ENCODE results near the gene RNU5D-1. TPM values are rescaled to one million over a fixed set of nuclear protein-coding genes. Genes with fewer than 3 reads are reported as not detected.

RNU5D-1 gene
- total RNA-seq, 1 experiment from 2014 or later = not detected

DNA sequence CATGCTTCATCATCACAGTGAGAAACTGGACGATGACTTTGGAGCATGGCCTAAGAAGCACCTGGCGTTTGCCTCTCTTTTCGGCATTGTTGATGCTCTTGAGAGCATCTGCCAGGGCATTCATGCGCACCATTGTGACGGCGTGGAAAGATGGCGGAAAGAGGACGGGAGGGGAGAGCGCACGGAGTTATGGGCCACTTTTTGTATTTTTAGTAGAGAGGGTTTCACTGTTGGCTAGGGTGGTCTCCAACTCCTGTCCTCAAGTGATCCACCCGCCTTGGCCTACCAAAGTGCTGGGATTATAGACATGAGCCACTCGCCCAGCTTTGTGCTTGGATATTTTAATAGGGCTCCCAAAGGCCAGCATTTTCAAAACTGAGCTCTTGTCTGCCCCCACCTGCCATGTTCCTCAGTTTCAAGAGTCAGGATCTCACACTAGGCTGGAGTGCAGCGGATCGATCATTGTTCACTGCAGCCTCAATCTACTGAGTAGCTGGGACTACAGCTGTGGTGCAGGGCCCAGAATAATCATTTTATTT lies 49.7 kb upstream of the RNU5D-1 start (continued):
- TF ChIP-seq, protein P1, sequence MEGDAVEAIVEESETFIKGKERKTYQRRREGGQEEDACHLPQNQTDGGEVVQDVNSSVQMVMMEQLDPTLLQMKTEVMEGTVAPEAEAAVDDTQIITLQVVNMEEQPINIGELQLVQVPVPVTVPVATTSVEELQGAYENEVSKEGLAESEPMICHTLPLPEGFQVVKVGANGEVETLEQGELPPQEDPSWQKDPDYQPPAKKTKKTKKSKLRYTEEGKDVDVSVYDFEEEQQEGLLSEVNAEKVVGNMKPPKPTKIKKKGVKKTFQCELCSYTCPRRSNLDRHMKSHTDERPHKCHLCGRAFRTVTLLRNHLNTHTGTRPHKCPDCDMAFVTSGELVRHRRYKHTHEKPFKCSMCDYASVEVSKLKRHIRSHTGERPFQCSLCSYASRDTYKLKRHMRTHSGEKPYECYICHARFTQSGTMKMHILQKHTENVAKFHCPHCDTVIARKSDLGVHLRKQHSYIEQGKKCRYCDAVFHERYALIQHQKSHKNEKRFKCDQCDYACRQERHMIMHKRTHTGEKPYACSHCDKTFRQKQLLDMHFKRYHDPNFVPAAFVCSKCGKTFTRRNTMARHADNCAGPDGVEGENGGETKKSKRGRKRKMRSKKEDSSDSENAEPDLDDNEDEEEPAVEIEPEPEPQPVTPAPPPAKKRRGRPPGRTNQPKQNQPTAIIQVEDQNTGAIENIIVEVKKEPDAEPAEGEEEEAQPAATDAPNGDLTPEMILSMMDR (IDR thresholded peaks at IDR 0.05) = no peak
- TF ChIP-seq, protein P2, sequence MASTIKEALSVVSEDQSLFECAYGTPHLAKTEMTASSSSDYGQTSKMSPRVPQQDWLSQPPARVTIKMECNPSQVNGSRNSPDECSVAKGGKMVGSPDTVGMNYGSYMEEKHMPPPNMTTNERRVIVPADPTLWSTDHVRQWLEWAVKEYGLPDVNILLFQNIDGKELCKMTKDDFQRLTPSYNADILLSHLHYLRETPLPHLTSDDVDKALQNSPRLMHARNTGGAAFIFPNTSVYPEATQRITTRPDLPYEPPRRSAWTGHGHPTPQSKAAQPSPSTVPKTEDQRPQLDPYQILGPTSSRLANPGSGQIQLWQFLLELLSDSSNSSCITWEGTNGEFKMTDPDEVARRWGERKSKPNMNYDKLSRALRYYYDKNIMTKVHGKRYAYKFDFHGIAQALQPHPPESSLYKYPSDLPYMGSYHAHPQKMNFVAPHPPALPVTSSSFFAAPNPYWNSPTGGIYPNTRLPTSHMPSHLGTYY (CRISPR knock-in tag; IDR thresholded peaks at IDR 0.05) = peak; percentile 79; the same call in 1 of the 2 replicates
- TF ChIP-seq, protein P3, sequence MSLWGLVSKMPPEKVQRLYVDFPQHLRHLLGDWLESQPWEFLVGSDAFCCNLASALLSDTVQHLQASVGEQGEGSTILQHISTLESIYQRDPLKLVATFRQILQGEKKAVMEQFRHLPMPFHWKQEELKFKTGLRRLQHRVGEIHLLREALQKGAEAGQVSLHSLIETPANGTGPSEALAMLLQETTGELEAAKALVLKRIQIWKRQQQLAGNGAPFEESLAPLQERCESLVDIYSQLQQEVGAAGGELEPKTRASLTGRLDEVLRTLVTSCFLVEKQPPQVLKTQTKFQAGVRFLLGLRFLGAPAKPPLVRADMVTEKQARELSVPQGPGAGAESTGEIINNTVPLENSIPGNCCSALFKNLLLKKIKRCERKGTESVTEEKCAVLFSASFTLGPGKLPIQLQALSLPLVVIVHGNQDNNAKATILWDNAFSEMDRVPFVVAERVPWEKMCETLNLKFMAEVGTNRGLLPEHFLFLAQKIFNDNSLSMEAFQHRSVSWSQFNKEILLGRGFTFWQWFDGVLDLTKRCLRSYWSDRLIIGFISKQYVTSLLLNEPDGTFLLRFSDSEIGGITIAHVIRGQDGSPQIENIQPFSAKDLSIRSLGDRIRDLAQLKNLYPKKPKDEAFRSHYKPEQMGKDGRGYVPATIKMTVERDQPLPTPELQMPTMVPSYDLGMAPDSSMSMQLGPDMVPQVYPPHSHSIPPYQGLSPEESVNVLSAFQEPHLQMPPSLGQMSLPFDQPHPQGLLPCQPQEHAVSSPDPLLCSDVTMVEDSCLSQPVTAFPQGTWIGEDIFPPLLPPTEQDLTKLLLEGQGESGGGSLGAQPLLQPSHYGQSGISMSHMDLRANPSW (CRISPR knock-in tag; conservative IDR thresholded peaks at IDR 0.05; ENCODE audit: low read depth) = no peak
- TF ChIP-seq NFYB (CRISPR knock-in tag; conservative IDR thresholded peaks at IDR 0.05; ENCODE audit: low read depth) = no peak
- no peak for TF ChIP-seq FOXK1 (CRISPR knock-in tag; IDR thresholded peaks at IDR 0.05)
- TF ChIP-seq, protein P4, sequence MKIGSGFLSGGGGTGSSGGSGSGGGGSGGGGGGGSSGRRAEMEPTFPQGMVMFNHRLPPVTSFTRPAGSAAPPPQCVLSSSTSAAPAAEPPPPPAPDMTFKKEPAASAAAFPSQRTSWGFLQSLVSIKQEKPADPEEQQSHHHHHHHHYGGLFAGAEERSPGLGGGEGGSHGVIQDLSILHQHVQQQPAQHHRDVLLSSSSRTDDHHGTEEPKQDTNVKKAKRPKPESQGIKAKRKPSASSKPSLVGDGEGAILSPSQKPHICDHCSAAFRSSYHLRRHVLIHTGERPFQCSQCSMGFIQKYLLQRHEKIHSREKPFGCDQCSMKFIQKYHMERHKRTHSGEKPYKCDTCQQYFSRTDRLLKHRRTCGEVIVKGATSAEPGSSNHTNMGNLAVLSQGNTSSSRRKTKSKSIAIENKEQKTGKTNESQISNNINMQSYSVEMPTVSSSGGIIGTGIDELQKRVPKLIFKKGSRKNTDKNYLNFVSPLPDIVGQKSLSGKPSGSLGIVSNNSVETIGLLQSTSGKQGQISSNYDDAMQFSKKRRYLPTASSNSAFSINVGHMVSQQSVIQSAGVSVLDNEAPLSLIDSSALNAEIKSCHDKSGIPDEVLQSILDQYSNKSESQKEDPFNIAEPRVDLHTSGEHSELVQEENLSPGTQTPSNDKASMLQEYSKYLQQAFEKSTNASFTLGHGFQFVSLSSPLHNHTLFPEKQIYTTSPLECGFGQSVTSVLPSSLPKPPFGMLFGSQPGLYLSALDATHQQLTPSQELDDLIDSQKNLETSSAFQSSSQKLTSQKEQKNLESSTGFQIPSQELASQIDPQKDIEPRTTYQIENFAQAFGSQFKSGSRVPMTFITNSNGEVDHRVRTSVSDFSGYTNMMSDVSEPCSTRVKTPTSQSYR (CRISPR knock-in tag; IDR thresholded peaks at IDR 0.05) = no peak
- TF ChIP-seq ZNF317 (CRISPR knock-in tag; IDR thresholded peaks at IDR 0.05; ENCODE audit: borderline replicate concordance, low read depth) = no peak
- no peak for TF ChIP-seq NR1H2 (CRISPR knock-in tag; IDR thresholded peaks at IDR 0.05)
- TF ChIP-seq, protein P5, sequence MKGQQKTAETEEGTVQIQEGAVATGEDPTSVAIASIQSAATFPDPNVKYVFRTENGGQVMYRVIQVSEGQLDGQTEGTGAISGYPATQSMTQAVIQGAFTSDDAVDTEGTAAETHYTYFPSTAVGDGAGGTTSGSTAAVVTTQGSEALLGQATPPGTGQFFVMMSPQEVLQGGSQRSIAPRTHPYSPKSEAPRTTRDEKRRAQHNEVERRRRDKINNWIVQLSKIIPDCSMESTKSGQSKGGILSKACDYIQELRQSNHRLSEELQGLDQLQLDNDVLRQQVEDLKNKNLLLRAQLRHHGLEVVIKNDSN (CRISPR knock-in tag; IDR thresholded peaks at IDR 0.05) = no peak
- TF ChIP-seq, protein P6, sequence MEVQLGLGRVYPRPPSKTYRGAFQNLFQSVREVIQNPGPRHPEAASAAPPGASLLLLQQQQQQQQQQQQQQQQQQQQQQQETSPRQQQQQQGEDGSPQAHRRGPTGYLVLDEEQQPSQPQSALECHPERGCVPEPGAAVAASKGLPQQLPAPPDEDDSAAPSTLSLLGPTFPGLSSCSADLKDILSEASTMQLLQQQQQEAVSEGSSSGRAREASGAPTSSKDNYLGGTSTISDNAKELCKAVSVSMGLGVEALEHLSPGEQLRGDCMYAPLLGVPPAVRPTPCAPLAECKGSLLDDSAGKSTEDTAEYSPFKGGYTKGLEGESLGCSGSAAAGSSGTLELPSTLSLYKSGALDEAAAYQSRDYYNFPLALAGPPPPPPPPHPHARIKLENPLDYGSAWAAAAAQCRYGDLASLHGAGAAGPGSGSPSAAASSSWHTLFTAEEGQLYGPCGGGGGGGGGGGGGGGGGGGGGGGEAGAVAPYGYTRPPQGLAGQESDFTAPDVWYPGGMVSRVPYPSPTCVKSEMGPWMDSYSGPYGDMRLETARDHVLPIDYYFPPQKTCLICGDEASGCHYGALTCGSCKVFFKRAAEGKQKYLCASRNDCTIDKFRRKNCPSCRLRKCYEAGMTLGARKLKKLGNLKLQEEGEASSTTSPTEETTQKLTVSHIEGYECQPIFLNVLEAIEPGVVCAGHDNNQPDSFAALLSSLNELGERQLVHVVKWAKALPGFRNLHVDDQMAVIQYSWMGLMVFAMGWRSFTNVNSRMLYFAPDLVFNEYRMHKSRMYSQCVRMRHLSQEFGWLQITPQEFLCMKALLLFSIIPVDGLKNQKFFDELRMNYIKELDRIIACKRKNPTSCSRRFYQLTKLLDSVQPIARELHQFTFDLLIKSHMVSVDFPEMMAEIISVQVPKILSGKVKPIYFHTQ (CRISPR knock-in tag; IDR thresholded peaks at IDR 0.05) = peak; percentile 68; the same call in 1 of the 2 replicates
- TF ChIP-seq, protein P7, sequence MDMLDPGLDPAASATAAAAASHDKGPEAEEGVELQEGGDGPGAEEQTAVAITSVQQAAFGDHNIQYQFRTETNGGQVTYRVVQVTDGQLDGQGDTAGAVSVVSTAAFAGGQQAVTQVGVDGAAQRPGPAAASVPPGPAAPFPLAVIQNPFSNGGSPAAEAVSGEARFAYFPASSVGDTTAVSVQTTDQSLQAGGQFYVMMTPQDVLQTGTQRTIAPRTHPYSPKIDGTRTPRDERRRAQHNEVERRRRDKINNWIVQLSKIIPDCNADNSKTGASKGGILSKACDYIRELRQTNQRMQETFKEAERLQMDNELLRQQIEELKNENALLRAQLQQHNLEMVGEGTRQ (CRISPR knock-in tag; IDR thresholded peaks at IDR 0.05) = no peak
- TF ChIP-seq NFE2L1 (CRISPR knock-in tag; IDR thresholded peaks at IDR 0.05) = no peak
- TF ChIP-seq, protein P8, sequence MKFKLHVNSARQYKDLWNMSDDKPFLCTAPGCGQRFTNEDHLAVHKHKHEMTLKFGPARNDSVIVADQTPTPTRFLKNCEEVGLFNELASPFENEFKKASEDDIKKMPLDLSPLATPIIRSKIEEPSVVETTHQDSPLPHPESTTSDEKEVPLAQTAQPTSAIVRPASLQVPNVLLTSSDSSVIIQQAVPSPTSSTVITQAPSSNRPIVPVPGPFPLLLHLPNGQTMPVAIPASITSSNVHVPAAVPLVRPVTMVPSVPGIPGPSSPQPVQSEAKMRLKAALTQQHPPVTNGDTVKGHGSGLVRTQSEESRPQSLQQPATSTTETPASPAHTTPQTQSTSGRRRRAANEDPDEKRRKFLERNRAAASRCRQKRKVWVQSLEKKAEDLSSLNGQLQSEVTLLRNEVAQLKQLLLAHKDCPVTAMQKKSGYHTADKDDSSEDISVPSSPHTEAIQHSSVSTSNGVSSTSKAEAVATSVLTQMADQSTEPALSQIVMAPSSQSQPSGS (CRISPR knock-in tag; IDR thresholded peaks at IDR 0.05; ENCODE audit: borderline replicate concordance, low read depth) = no peak
- TF ChIP-seq, protein P9, sequence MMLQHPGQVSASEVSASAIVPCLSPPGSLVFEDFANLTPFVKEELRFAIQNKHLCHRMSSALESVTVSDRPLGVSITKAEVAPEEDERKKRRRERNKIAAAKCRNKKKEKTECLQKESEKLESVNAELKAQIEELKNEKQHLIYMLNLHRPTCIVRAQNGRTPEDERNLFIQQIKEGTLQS (CRISPR knock-in tag; conservative IDR thresholded peaks at IDR 0.05) = no peak
- TF ChIP-seq, protein P10, sequence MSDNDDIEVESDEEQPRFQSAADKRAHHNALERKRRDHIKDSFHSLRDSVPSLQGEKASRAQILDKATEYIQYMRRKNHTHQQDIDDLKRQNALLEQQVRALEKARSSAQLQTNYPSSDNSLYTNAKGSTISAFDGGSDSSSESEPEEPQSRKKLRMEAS (CRISPR knock-in tag; IDR thresholded peaks at IDR 0.05) = no peak
- no peak for TF ChIP-seq ZNF423 (CRISPR knock-in tag; IDR thresholded peaks at IDR 0.05)
- no peak for TF ChIP-seq ZNF219 (CRISPR knock-in tag; IDR thresholded peaks at IDR 0.05; ENCODE audit: borderline replicate concordance)
- no peak for TF ChIP-seq KAT7 (CRISPR knock-in tag; IDR thresholded peaks at IDR 0.05; ENCODE audit: borderline replicate concordance)
- TF ChIP-seq, protein P11, sequence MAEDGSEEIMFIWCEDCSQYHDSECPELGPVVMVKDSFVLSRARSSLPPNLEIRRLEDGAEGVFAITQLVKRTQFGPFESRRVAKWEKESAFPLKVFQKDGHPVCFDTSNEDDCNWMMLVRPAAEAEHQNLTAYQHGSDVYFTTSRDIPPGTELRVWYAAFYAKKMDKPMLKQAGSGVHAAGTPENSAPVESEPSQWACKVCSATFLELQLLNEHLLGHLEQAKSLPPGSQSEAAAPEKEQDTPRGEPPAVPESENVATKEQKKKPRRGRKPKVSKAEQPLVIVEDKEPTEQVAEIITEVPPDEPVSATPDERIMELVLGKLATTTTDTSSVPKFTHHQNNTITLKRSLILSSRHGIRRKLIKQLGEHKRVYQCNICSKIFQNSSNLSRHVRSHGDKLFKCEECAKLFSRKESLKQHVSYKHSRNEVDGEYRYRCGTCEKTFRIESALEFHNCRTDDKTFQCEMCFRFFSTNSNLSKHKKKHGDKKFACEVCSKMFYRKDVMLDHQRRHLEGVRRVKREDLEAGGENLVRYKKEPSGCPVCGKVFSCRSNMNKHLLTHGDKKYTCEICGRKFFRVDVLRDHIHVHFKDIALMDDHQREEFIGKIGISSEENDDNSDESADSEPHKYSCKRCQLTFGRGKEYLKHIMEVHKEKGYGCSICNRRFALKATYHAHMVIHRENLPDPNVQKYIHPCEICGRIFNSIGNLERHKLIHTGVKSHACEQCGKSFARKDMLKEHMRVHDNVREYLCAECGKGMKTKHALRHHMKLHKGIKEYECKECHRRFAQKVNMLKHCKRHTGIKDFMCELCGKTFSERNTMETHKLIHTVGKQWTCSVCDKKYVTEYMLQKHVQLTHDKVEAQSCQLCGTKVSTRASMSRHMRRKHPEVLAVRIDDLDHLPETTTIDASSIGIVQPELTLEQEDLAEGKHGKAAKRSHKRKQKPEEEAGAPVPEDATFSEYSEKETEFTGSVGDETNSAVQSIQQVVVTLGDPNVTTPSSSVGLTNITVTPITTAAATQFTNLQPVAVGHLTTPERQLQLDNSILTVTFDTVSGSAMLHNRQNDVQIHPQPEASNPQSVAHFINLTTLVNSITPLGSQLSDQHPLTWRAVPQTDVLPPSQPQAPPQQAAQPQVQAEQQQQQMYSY (CRISPR knock-in tag; IDR thresholded peaks at IDR 0.05) = no peak
